Uterus (tissue), 2 donors: ENCODE measurements around the gene TANC1.

Experiments used
- POLR2A ChIP-seq, 2 donors: fragments of 450-650 bp; IDR thresholded peaks; one replicate each; pipeline ENCODE4 v1.6.1; 2016; ENCODE audit warnings: antibody characterized with exemption in 2 of 2, mild to moderate bottlenecking in 1 of 2, moderate library complexity in 1 of 2
- TF ChIP-seq, protein P1 (sequence below), 4 experiments: fragments of 200-600 bp in 2 of 4; fragments of 450-650 bp in 2 of 4; sonication (generic) in 2 of 4; IDR thresholded peaks; one replicate each; pipeline ENCODE4 v1.5.1; 2016 to 2019; ENCODE audit warnings: antibody characterized with exemption in 4 of 4, mild to moderate bottlenecking in 2 of 4, moderate library complexity in 1 of 4

DNA sequence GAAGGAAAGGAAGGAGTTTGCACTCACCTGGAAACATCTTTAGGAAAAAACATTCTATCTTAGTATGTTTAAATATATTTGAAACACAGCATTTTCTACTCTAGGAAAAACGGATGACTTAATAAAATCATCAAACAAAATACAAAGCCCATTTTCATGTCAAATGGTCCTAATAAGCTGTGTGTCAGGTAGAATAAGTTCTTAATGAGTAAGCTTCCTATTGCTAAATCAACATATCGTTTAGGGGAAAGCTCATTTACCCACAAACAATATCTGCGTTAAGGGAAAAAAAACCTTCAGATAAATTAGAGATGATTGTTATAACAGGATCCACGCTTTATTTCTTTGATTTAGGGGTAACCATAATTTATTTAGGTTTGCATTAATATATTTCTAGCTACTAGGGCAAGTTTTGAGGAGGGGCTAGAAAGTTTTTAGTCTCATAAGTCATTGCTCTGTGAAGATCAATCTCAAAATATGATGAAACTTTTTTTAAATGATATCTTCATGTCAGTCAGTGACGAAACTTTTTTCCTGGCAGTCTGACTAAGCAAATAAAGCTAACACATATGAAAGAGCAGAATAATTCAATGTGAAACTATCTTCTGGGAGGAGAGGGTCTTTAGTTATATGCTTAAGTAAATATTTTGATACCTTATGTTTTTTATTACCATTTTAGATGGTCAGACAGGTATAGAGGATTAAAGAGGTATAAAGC is 170.9 kb downstream of the TANC1 start:
- no peak for TF ChIP-seq POLR2A (IDR thresholded peaks at IDR 0.05)
- TF ChIP-seq, protein P1, sequence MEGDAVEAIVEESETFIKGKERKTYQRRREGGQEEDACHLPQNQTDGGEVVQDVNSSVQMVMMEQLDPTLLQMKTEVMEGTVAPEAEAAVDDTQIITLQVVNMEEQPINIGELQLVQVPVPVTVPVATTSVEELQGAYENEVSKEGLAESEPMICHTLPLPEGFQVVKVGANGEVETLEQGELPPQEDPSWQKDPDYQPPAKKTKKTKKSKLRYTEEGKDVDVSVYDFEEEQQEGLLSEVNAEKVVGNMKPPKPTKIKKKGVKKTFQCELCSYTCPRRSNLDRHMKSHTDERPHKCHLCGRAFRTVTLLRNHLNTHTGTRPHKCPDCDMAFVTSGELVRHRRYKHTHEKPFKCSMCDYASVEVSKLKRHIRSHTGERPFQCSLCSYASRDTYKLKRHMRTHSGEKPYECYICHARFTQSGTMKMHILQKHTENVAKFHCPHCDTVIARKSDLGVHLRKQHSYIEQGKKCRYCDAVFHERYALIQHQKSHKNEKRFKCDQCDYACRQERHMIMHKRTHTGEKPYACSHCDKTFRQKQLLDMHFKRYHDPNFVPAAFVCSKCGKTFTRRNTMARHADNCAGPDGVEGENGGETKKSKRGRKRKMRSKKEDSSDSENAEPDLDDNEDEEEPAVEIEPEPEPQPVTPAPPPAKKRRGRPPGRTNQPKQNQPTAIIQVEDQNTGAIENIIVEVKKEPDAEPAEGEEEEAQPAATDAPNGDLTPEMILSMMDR (IDR thresholded peaks at IDR 0.05), result no peak
